IPS-18c (cell line): ENCODE results near the gene CDC42BPA.
"Not testable (repeated sequence)": the region's sequence is repeated elsewhere in the genome, so short reads cannot be mapped to it uniquely, and the experiment has no call there.

ENCODE experiments used
- H3K4me3 ChIP-seq: 2 replicates; pipeline ENCODE4 v1.7.0; 2013; ENCODE audit warnings: low read depth, mild to moderate bottlenecking, low read length, moderate library complexity; ENCODE audit not compliant: insufficient read depth
- H3K9me3 ChIP-seq: one replicate; pipeline ENCODE4 v1.6.1; 2013; ENCODE audit warnings: mild to moderate bottlenecking, low read length, moderate library complexity; ENCODE audit not compliant: control insufficient read depth, insufficient read depth

Gene CDC42BPA

DNA sequence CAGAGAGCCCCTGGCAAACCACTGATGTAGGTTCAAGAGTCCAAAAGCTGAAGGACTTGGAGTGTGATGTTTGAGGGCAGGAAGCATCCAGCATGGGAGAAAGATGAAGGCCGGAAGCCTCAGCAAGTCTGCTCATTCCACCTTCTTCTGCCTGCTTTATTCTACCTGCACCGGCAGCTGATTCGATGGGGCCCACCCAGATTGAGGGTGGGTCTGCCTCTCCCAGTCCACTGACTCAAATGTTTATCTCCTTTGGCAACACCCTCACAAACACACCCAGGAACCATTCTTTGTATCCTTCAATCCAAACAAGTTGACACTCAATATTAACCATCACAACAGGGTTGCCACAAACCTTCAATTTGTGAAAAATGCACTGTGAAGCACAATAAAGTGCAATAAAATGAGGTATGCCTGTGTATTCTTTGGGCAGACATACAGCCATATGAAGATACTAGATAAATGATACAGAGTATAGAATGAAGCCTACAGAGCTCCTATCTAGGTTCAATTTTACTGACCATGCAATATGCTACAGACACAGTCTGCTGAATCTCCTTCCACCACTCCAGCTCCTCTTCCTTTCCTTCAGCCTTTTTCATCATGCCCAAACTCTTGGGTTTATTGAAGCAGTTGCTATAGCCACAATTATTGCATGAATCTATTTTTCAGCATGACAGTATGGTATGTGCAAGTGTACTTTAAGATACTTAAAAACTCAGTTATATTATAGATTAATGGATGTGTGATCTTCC, 24.0 kb upstream of the CDC42BPA start:
- Histone ChIP-seq H3K9me3 (no peaks in the 10 kb centered on the region), H3K4me3 (no peak overlapping the region)

DNA sequence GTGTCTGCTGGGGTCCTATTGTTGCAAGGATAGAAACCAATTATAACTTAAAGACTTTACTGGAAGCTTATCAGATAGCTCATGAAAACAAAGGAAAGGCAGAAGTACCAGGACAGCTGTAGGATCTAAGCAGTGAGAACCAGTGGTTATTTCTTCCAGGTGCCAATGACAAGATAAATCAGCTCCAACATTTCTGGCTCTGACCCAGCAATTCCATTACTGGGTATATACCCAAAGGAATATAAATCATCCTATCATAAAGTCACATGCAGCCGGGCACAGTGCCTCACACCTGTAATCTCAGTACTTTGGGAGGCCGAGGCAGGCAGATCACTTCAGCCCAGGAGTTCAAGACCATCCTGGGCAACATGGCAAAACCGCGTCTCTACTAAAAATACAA, 17.8 kb upstream of the CDC42BPA start:
- not testable (repeated sequence) for H3K4me3 ChIP-seq, H3K9me3 ChIP-seq

- Histone ChIP-seq H3K4me3 (no peak overlapping the region), H3K9me3 (peaks cover 2% of the 10 kb centered on the region)
Measured at GRCh38 chr1:227335242-227336020, 17.1 kb upstream of the CDC42BPA start.

DNA sequence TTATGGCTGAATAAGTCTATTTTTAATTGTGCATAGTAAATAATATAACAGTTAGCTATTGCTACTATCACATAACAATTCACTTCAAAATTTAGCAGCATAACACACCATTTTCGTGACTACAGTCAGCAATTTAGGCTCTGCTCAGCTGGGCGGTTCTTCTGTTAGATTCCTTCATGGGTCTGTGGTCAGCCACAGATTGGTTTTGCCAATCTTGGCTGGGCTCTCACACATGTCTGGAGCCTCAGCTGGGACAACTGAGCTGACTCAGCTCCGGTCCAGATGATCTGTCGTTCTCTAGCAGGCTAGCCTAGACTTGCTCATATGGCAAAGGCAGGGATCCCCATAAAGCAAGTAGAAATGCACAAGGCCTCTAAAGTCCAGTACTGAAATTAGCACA, 15.1 kb upstream of the CDC42BPA start:
- H3K4me3 ChIP-seq: peak overlapping the region; percentile 3; the same call in 1 of the 2 replicates

GRCh38 chr1:227330279-227331076, 12.2 kb upstream of the CDC42BPA start:
- Histone ChIP-seq H3K9me3 (peaks cover 2% of the 10 kb centered on the region), H3K4me3 (no peak overlapping the region)

More for the DNA sequence above, 15.1 kb upstream of the CDC42BPA start:
- peaks cover 2% of the 10 kb centered on the region for H3K9me3 ChIP-seq

DNA sequence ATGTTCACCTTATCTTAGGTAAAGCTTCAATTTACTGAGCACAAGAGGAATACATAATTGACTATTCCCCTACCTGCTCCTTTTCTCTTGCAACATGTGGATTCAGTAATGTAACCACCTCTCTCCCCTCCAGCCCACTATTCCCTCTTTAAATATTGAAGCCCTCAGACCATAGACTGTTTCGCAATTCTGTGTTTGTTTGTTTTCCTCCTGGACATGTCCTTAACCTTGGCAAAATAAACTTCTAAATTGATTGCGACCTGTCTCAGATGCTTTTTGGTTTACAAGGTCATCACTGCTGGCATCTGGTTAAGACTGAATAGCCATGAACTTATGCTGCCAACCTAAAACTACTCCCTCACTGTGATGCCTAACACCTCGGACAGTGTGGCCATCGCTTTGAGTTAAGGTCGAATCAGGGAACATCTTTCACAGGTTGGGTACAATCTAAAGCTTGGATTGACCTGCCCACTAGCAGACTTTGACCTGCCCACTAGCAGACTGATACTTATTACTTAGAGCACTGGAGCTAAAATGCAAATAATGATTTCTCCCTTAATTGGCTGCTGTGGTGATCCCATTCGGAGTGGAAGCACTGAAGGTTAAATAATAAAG, 10.2 kb upstream of the CDC42BPA start:
- Histone ChIP-seq H3K9me3 (peaks cover 2% of the 10 kb centered on the region), H3K4me3 (no peak overlapping the region)

DNA sequence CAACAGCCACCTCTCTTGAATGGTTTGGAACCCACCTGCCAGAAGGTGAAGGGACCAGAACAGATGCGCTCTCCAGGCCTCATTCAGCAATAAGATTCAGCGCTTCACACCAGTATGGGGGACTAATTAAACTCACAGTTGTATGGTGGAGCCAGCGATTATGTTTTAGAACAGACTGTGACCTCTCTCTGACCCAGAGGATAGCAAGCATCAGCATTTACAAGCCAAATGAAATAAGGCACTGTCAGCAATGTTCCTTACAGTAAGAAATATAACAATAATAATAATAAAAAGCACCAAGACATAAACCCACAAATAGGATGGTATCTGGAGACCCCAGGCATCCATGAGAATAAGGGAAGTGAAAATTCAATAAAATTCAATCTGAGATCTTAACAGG, 6.9 kb upstream of the CDC42BPA start:
- Histone ChIP-seq H3K9me3 (no peaks in the 10 kb centered on the region), H3K4me3 (no peak overlapping the region)

DNA sequence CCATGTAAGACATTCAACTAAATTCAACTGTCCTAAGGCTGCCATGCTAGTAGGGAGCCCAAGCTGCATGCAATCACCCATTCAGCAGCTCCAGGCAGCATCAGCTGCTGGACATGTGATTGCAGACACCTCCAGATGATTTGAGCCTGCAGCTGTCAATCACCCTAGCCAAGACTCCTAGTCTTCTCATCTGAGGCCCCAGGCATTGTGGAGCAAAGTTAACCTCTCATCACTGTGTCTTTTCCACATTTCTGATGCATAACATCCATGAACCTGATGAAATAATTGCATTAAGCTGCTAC, 5.6 kb upstream of the CDC42BPA start:
- no peaks in the 10 kb centered on the region for H3K9me3 ChIP-seq
- H3K4me3 ChIP-seq: no peak overlapping the region

- Histone ChIP-seq H3K4me3 (no peak overlapping the region), H3K9me3 (no peaks in the 10 kb centered on the region)
Measured at GRCh38 chr1:227323171-227323966, 5.1 kb upstream of the CDC42BPA start.

DNA sequence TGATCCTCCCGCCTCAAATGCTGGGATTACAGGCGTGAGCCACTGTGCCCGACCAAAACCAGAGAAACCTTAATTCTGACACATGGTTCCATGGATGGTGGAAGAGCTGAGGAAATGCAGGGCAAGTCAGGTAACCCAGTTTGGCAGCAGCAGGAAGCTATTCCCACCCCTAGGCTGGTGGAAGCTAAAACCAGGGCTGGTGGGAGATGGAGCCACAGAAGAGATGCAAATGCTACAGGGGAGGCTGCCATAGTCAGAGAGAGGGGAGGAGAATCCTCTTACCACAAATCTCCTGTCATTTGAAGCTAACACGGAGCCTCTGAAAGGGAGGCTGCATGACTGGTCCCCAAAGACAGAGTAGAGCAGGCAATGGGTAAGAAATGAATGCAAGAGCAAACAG, 4.1 kb upstream of the CDC42BPA start:
- H3K9me3 ChIP-seq: no peaks in the 10 kb centered on the region
- H3K4me3 ChIP-seq: no peak overlapping the region

DNA sequence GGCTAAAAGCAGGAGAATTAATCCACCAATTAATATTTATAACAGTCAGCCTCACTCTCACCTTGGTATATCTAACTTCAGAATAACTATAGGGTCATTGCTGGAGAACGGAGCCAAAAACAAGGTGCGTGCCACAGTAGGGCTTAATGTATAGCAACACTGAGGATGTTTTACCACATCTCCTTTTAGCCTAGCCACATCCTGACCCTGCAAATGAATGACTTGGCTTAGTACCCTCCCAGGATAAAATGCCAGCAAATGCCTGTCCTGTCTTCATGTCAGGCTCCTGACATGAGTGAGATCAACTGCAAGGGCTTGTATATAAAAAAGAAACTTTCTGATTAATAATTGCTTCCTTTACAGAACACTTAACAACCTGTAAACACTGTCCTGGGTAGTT, 2.7 kb upstream of the CDC42BPA start:
- H3K4me3 ChIP-seq: no peak overlapping the region
- H3K9me3 ChIP-seq: no peaks in the 10 kb centered on the region

- H3K9me3 ChIP-seq: no peaks in the 10 kb centered on the region
- no peak overlapping the region for H3K4me3 ChIP-seq
Measured at GRCh38 chr1:227320476-227320875, 2.2 kb upstream of the CDC42BPA start.

DNA sequence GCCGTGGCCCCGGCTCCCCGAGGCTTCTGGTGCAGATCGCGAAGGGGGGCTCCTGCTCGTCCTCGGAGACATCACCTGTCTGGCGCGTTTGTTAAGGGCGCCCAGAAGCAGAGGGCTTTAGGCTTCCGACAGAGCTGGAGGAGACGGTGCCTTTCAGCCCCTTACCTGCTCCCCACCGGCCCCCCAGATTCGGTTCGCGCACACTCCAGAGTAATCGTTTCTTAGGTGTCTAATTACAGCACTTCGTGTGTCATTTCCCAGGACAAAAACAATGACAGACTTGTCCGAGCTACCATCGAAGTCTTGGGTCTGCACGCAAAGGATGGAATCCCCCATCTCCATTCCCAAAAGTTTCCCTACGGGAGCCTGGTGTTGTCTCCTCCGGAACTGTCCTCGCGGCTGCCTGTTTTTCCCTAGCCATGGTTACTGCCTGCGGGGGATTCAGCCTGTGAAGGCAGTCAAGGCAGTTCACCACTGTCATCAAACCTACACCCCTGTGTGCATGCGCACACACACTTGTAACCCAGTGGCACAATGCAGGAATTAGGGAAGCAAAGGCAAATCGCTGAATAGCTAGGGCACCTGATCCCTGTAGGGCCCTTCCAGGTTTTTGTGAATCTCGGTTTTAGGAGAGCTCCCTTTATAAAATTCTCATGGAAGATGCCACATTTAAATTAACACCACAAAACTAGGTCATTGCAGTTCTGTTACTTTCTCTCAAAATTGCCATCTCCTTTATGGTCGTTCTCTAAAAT, 738 bp upstream of the CDC42BPA start:
- Histone ChIP-seq H3K4me3 (peak overlapping the region; percentile 75), H3K9me3 (no peaks in the 10 kb centered on the region)

GRCh38 chr1:227317523-227318015, 723 bp downstream of the CDC42BPA start:
- no peaks in the 10 kb centered on the region for H3K9me3 ChIP-seq
- peak overlapping the region; percentile 75 for H3K4me3 ChIP-seq

- Histone ChIP-seq H3K4me3 (peak overlapping the region; percentile 75), H3K9me3 (no peaks in the 10 kb centered on the region)
Measured at GRCh38 chr1:227317011-227317451, 1.3 kb downstream of the CDC42BPA start.

DNA sequence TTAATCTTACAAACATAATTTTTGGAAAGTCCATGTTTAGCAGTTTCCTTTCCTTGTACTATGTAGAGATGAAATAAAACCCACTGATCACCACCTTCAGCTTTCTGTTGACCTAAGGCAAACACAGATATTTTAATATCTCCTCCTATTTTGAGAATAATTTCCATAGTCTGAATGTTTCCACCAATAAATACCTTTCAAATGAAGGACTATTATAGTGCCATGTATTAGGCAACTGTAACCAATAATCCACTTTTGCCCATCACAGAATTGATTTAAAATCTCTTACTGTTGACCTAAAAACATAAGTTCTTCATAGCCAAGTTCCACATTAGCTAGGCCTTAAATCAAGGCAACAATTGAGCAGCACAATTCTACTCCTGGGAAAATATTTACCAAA, 1.8 kb downstream of the CDC42BPA start:
- Histone ChIP-seq H3K9me3 (no peaks in the 10 kb centered on the region), H3K4me3 (peak overlapping the region; percentile 75)
